ENCODE measurements around the gene CALCB.

The CALCB gene

DNA sequence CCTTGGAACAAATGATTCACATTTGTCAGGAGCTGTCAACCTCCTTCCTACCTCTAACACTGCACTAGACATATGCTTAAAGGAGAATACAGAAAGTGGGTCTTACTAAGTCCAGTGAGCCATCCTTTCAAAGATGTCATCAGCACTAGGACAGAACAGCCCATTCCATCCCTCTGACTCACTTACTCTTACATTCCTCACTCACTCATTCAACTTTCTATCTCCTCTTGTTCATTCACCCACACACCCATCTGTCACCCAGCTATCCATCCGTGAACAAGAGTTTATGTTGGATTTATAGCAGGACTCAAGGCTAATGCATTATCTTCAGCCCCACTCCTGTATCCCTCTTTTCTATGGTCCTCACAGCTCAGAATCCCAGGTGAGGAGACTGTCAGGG, 50.5 kb downstream of the CALCB start:
- no peak for DNase-seq (ENCODE audit: extremely low spot score)
- TF ChIP-seq, protein P1, sequence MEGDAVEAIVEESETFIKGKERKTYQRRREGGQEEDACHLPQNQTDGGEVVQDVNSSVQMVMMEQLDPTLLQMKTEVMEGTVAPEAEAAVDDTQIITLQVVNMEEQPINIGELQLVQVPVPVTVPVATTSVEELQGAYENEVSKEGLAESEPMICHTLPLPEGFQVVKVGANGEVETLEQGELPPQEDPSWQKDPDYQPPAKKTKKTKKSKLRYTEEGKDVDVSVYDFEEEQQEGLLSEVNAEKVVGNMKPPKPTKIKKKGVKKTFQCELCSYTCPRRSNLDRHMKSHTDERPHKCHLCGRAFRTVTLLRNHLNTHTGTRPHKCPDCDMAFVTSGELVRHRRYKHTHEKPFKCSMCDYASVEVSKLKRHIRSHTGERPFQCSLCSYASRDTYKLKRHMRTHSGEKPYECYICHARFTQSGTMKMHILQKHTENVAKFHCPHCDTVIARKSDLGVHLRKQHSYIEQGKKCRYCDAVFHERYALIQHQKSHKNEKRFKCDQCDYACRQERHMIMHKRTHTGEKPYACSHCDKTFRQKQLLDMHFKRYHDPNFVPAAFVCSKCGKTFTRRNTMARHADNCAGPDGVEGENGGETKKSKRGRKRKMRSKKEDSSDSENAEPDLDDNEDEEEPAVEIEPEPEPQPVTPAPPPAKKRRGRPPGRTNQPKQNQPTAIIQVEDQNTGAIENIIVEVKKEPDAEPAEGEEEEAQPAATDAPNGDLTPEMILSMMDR (IDR thresholded peaks at IDR 0.05; ENCODE audit: control extremely low read depth, extremely low read depth, low read depth, missing control alignments) = no peak
- ChIA-PET POLR2A (no interaction called here), CTCF (interaction anchor here (0.7 to 5.1 kb wide), 4 partner anchors 10 to 24 kb away, joined by 3 to 16 read pairs (median 6); no protein-coding TSS in a partner anchor)

DNA sequence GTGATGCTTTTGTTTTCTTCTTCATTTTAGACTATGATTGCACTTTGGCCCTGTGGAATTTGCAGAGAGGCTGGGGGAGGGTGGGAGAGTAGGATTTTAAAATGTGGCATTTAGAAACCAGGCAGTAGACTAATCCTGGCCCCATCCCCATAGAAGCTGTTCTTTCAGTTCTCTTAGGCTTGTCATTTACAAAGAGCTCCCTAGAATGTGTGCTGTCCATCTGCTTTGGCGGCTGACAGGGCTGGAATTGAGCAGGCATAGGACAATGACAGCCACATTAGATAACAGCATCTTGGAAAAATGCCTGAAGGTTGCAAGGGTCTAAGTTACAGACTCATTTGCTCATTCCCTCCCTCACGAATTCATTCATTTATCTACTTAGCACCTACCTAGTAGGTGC, 51.1 kb downstream of the CALCB start:
- ChIA-PET CTCF (interaction anchor here (1.0 to 5.1 kb wide), 4 partner anchors 15 to 86 kb away, joined by 3 to 16 read pairs (median 10); no protein-coding TSS in a partner anchor), POLR2A (no interaction called here)
- TF ChIP-seq, protein P1 (IDR thresholded peaks at IDR 0.05; ENCODE audit: control extremely low read depth, extremely low read depth, low read depth, missing control alignments) = no peak
- DNase-seq (ENCODE audit: extremely low spot score) = no peak

DNA sequence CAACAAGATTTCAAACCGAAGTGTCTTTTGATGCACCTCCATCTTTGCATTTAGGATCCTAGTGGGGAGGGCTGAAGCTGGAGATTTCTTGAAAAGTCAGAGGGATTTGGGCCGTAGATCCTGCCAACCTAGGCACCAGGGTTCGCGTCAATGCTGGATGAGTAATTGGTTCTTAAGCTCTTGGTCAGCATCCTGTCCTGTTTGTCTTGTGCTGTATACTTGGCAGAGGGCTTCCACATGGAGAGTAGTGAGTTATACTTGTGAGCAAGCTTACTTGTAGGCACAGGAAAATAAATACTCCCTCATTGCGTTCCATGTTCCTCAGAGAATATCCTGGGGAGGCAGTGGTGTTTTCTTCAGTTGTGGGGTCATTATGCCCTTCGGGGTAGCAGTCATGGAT, 53.9 kb downstream of the CALCB start:
- no peak for DNase-seq (ENCODE audit: extremely low spot score)
- TF ChIP-seq, protein P1 (IDR thresholded peaks at IDR 0.05; ENCODE audit: control extremely low read depth, extremely low read depth, low read depth, missing control alignments) = no peak
- ChIA-PET CTCF (interaction anchor here (0.6 to 5.1 kb wide), 4 partner anchors 9 to 220 kb away, joined by 3 to 16 read pairs (median 7); no protein-coding TSS in a partner anchor), POLR2A (no interaction called here)
